Right atrium auricular region (tissue), 2 donors: Measurements from ENCODE around the gene FKBP10. TPM values are rescaled to one million over a fixed set of nuclear protein-coding genes. Genes with fewer than 3 reads are reported as not detected.

Source experiments
- DNase-seq: peaks from one replicate; pipeline ENCODE4 v3.0.0-alpha.2; 2019; ENCODE audit warnings: low spot score
- H3K27ac ChIP-seq, 2 donors: fragments of 200-600 bp; sonication (generic); 1 replicate in 1 of 2; 2 replicates in 1 of 2; pipeline ENCODE4 v1.5.1; 2016 to 2019
- H3K27me3 ChIP-seq, 2 donors: fragments of 200-600 bp; sonication (generic); one replicate each; pipeline versions ENCODE4 v1.5.1 to v1.6.0; 2017 to 2019
- H3K36me3 ChIP-seq: fragments of 200-600 bp; sonication (generic); one replicate; pipeline ENCODE4 v1.5.1; 2016
- H3K4me1 ChIP-seq, 2 donors: fragments of 200-600 bp; sonication (generic); one replicate each; pipeline versions ENCODE4 v1.5.1 to v1.6.0; 2017 to 2019
- H3K4me3 ChIP-seq, 2 donors: fragments of 200-600 bp; sonication (generic); 1 replicate in 1 of 2; 2 replicates in 1 of 2; pipeline ENCODE4 v1.5.1; 2017 to 2019; ENCODE audit warnings: mild to moderate bottlenecking in 1 of 2, moderate library complexity in 1 of 2
- H3K9me3 ChIP-seq, 2 donors: fragments of 200-600 bp; sonication (generic); one replicate each; pipeline ENCODE4 v1.5.1; 2019
- CTCF ChIP-seq, 2 donors: fragments of 200-600 bp; sonication (generic); IDR thresholded peaks; one replicate each; pipeline ENCODE4 v1.5.1; 2019; ENCODE audit warnings: antibody characterized with exemption in 2 of 2
- total RNA-seq, 2 donors: library from RNA; depleted of rRNA; stranded (reverse); fragments of >200 nt; gene quantifications; one replicate each; pipeline ENCODE4 v1.1.0, GENCODE V29; 2016

The FKBP10 gene
- total RNA-seq, 2 donors from 2014 or later: 24.7 to 35.1 TPM

- Histone ChIP-seq H3K27ac (peak within 1 kb of the TSS; percentile 93 to 97), H3K4me1 (peaks cover 0 to 37% of the 10 kb centered on the region in 2 donors)
- no peak for TF ChIP-seq CTCF (IDR thresholded peaks at IDR 0.05)
Observed at GRCh38 chr17:41864836-41865595, 52.2 kb downstream of the FKBP10 start, which contains the start of gene KLHL11. Gene KLHL11, minus strand, starts transcription at chr17:41865423. Its CDS starts 53 bp downstream, at chr17:41865370.

GRCh38 chr17:41865596-41865893 lies 52.7 kb downstream of the FKBP10 start:
- Histone ChIP-seq H3K36me3 (peaks cover 28% of the 10 kb centered on the region), H3K27ac (peak overlapping the region; percentile 54 to 97), H3K9me3 (no peaks in the 10 kb centered on the region), H3K4me3 (peak overlapping the region; percentile 94 to 100), H3K4me1 (peaks cover 0 to 33% of the 10 kb centered on the region in 2 donors), H3K27me3 (no peaks in the 10 kb centered on the region)
- peak in 1 of 2 donors; percentile 45 for TF ChIP-seq CTCF (IDR thresholded peaks at IDR 0.05)
- DNase-seq: no peak

More at GRCh38 chr17:41864836-41865595, 52.2 kb downstream of the FKBP10 start, which contains the start of gene KLHL11:
- Histone ChIP-seq H3K4me3 (peak within 1 kb of the TSS; percentile 94 to 100), H3K27me3 (no peaks in the 10 kb centered on the region), H3K36me3 (peaks cover 22% of the 10 kb centered on the region), H3K9me3 (no peaks in the 10 kb centered on the region)
- DNase-seq: peak; percentile 88

- DNase-seq: no peak
- H3K27me3 ChIP-seq: no peaks in the 10 kb centered on the region
- no peak overlapping the region for H3K27ac ChIP-seq
- no peak for TF ChIP-seq CTCF (IDR thresholded peaks at IDR 0.05)
- H3K36me3 ChIP-seq: peaks cover 51% of the 10 kb centered on the region
- no peaks in the 10 kb centered on the region for H3K9me3 ChIP-seq
- peaks cover 0 to 11% of the 10 kb centered on the region in 2 donors for H3K4me1 ChIP-seq
- no peak overlapping the region for H3K4me3 ChIP-seq
Observed at GRCh38 chr17:41868568-41868967, 55.8 kb downstream of the FKBP10 start.

GRCh38 chr17:41869426-41869825 lies 56.6 kb downstream of the FKBP10 start:
- Histone ChIP-seq H3K27me3 (no peaks in the 10 kb centered on the region), H3K4me3 (no peak overlapping the region), H3K4me1 (peaks cover 0 to 3% of the 10 kb centered on the region in 2 donors), H3K9me3 (no peaks in the 10 kb centered on the region), H3K36me3 (peaks cover 56% of the 10 kb centered on the region), H3K27ac (no peak overlapping the region)
- no peak for TF ChIP-seq CTCF (IDR thresholded peaks at IDR 0.05)
- DNase-seq: no peak

GRCh38 chr17:41870097-41870496 lies 57.3 kb downstream of the FKBP10 start:
- TF ChIP-seq CTCF (IDR thresholded peaks at IDR 0.05): no peak
- Histone ChIP-seq H3K4me3 (no peak overlapping the region), H3K9me3 (no peaks in the 10 kb centered on the region), H3K27me3 (no peaks in the 10 kb centered on the region), H3K27ac (no peak overlapping the region), H3K36me3 (peaks cover 56% of the 10 kb centered on the region), H3K4me1 (peaks cover 0 to 3% of the 10 kb centered on the region in 2 donors)
- no peak for DNase-seq
